Kidney epithelial cell (primary cell): ENCODE data around the gene OR10A4. TPM values are rescaled to one million over a fixed set of nuclear protein-coding genes. Genes with fewer than 3 reads are reported as not detected.

Experiments used
- DNase-seq: peaks from one replicate; pipeline ENCODE4 v3.0.0-alpha.2; 2010; ENCODE audit warnings: low read depth
- H3K27me3 ChIP-seq: 2 replicates; pipeline ENCODE4 v1.6.0; 2011; ENCODE audit warnings: low read length; ENCODE audit not compliant: control insufficient read depth, insufficient read depth
- H3K36me3 ChIP-seq: 2 replicates; pipeline ENCODE4 v1.5.1; 2011; ENCODE audit warnings: low read length; ENCODE audit not compliant: control insufficient read depth, insufficient read depth
- H3K4me3 ChIP-seq: 2 replicates; pipeline ENCODE4 v1.5.1; 2011; ENCODE audit warnings: low read depth, mild to moderate bottlenecking, control low read depth, low read length
- total RNA-seq: library from RNA; depleted of rRNA; stranded (reverse); fragments of >200 nt; gene quantifications from 2 replicates; pipeline ENCODE4 v1.2.3, GENCODE V29; 2015
- TF ChIP-seq, protein P1 (sequence below): IDR thresholded peaks from 2 replicates; pipeline ENCODE4 v1.5.1; 2011; ENCODE audit warnings: mild to moderate bottlenecking, moderate library complexity, low read length, control low read depth, inconsistent platforms; ENCODE audit not compliant: insufficient read depth, poor library complexity, severe bottlenecking

Gene OR10A4
- total RNA-seq, 1 donor from 2014 or later: not detected

DNA sequence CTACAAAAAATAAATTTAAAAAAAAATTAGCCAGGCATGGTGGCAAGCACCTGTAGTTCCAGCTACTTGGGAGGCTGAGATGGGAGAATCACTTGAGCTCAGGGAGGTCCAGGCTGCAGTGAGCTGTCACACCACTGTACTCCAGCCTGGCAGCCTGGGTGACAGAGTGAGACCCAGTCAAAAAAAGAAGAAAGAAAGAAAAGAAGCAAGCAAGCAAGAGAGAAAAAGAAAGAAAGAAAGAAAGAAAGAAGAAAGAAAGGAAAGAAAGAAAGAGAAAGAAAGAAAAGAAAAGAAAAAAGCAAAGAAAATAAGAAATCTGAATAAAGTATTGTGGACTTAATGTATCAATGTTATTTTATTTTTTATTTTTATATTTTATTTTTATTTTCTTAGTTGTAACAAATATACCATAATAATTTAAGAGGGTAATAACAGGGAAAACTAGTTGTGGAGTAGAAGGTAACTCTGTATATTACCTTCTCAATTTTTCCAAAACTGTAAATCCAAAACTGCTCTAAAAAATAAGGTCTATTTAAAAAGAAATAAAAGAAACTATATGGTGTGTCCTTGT lies 48.7 kb downstream of the OR10A4 start:
- TF ChIP-seq, protein P1, sequence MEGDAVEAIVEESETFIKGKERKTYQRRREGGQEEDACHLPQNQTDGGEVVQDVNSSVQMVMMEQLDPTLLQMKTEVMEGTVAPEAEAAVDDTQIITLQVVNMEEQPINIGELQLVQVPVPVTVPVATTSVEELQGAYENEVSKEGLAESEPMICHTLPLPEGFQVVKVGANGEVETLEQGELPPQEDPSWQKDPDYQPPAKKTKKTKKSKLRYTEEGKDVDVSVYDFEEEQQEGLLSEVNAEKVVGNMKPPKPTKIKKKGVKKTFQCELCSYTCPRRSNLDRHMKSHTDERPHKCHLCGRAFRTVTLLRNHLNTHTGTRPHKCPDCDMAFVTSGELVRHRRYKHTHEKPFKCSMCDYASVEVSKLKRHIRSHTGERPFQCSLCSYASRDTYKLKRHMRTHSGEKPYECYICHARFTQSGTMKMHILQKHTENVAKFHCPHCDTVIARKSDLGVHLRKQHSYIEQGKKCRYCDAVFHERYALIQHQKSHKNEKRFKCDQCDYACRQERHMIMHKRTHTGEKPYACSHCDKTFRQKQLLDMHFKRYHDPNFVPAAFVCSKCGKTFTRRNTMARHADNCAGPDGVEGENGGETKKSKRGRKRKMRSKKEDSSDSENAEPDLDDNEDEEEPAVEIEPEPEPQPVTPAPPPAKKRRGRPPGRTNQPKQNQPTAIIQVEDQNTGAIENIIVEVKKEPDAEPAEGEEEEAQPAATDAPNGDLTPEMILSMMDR: no peak
- no peak overlapping the region for H3K4me3 ChIP-seq
- DNase-seq: no peak

DNA sequence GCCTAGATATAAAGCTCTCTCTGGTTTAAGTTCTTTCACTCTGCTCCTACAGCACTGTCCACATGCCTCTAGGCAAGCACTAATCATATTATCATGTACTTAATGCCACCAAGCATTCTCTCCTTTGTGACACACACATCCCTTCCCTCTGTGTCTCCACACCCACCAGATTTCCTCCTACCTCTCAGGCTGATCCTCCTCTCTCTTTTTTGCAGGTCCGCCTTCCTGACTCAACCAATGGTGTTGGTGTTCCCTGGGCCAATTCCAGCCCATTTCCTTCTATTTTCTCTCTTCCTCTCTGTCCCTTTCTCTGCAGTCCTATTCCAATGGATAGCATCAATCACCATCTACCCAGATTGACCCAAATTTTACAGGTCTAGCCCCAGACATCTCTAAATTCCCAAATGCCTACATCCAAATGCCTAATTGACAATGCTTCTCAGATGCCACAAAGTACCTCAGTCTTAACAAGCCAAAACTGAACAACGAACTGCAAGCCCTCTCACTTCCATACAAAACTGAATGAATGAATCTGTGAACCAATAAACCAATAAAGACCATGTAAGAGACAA lies 49.3 kb downstream of the OR10A4 start:
- TF ChIP-seq, protein P1: no peak
- Histone ChIP-seq H3K4me3 (peak overlapping the region; percentile 73), H3K27me3 (no peaks in the 10 kb centered on the region), H3K36me3 (no peaks in the 10 kb centered on the region)
- DNase-seq: no peak

More for the DNA sequence above, 48.7 kb downstream of the OR10A4 start:
- Histone ChIP-seq H3K27me3 (no peaks in the 10 kb centered on the region), H3K36me3 (no peaks in the 10 kb centered on the region)

DNA sequence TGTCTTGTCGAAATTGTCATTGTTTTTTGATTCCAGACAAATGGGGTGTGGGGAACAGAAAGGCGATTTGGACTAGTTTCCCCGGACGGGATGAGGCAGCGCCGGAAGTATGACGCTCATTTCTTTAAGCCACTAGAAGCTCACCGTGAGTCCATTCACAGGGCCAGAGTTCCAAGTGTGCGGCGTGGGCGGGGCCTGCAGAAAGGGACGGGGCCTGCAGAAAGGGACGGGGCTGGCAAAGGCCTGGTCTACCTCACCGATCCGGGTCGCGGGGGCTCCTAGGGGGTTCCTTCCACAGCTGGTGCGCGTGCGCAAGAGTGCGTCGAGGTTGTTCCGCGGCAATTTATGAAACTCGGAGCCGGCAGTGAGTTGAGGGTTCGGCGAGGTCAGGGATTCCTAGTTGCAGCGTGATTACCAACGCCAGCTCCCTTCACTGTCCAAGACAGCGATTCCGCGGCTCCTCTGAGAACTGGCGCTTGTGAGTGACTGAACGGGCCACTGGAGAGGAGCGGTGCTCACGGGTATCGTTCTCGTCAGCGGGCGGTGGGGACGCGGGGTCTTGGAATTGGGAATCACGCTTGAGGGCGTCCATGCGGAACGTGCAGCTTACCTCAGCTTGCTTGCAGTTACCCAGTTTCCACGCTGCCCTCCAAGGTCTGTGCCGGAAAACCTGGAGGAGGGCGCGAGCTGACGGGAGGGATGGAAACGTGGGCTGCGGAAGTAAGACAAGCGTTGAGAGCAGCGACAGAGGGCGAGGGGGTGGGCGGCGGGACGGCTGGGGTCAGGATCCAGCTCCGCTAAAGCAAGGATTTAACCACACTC lies 50.0 kb downstream of the OR10A4 start, which contains the start of gene ZNF215:
Gene ZNF215 (plus strand): TSS at position 219 of the 822 bp plus-strand sequence. CDS start 5,847 bp downstream, outside the sequence.
- Histone ChIP-seq H3K36me3 (no peaks in the 10 kb centered on the region), H3K4me3 (peak within 1 kb of the TSS; percentile 73), H3K27me3 (no peaks in the 10 kb centered on the region)
- TF ChIP-seq, protein P1: no peak
- peak; percentile 42 for DNase-seq

GRCh38 chr11:6927030-6927617 lies 50.7 kb downstream of the OR10A4 start:
- Histone ChIP-seq H3K27me3 (no peaks in the 10 kb centered on the region), H3K4me3 (peak overlapping the region; percentile 73), H3K36me3 (no peaks in the 10 kb centered on the region)
- TF ChIP-seq, protein P1: no peak
- no peak for DNase-seq

Other genes with a start within 250 kb of the OR10A4 start
- 15.5 and 20.7 TPM in 2 replicates for gene DCHS1, start 220.8 kb upstream of the OR10A4 start, total RNA-seq
- gene MRPL17, start 193.3 kb upstream of the OR10A4 start, total RNA-seq: 27.0 and 43.6 TPM in 2 replicates
- 0.04 and 0.27 TPM in 2 replicates for gene OR2AG2, start 104.6 kb upstream of the OR10A4 start, total RNA-seq
- not detected in 2 replicates for gene OR2AG1, start 93.6 kb upstream of the OR10A4 start, total RNA-seq
- not detected in 2 replicates for gene OR6A2, start 76.9 kb upstream of the OR10A4 start, total RNA-seq
- gene OR10A5, start 30.9 kb upstream of the OR10A4 start, total RNA-seq: not detected in 2 replicates
- gene OR10A2, start 13.6 kb upstream of the OR10A4 start, total RNA-seq: not detected in 2 replicates
- 0.38 TPM in 1 of 2 replicates, not detected in the other for gene OR2D2, start 15.9 kb downstream of the OR10A4 start, total RNA-seq
- not detected in 2 replicates for gene OR2D3, start 44.4 kb downstream of the OR10A4 start, total RNA-seq
- gene ZNF215, start 49.8 kb downstream of the OR10A4 start, total RNA-seq: 1.5 and 2.7 TPM in 2 replicates
- 2.5 and 4.0 TPM in 2 replicates for gene ZNF214, start 143.7 kb downstream of the OR10A4 start, total RNA-seq
- gene NLRP14, start 143.9 kb downstream of the OR10A4 start, total RNA-seq: not detected in 2 replicates
- 0.21 and 0.50 TPM in 2 replicates for gene RBMXL2, start 212.4 kb downstream of the OR10A4 start, total RNA-seq